ENCODE measurements around the gene PTPRR. TPM values are rescaled to one million over a fixed set of nuclear protein-coding genes. Genes with fewer than 3 reads are reported as not detected.

Gene PTPRR
- total and polyA plus RNA-seq, 10 donors: 0.41 to 2.7 (median 1.5) TPM

GRCh38 chr12:70910666-70911065, 9.9 kb downstream of the PTPRR start:
- no peaks in the 10 kb centered on the region for H3K27me3 ChIP-seq (replicated peaks in 1 of 7)
- TF ChIP-seq POLR2A (IDR thresholded peaks at IDR 0.05) (no peak), CTCF (IDR thresholded peaks at IDR 0.05 in 8 of 11, conservative IDR thresholded peaks at IDR 0.05 in 3 of 11) (no peak), POLR2AphosphoS5 (IDR thresholded peaks at IDR 0.05) (no peak)
- DNase-seq: no peak
- H3K27ac ChIP-seq: no peak overlapping the region
- no peaks in the 10 kb centered on the region for H3K36me3 ChIP-seq
- WGBS, 5 donors: 48 to 70% (median 54%) methylated on average over 1 of the region's 1 CpG
- H3K9me3 ChIP-seq: no peaks in the 10 kb centered on the region
- no peak overlapping the region for H3K4me3 ChIP-seq
- no peaks in the 10 kb centered on the region for H3K4me1 ChIP-seq
- intact Hi-C loops (cut with DNase I; ENCODE audit: low total_unique reads): no loop called here

DNA sequence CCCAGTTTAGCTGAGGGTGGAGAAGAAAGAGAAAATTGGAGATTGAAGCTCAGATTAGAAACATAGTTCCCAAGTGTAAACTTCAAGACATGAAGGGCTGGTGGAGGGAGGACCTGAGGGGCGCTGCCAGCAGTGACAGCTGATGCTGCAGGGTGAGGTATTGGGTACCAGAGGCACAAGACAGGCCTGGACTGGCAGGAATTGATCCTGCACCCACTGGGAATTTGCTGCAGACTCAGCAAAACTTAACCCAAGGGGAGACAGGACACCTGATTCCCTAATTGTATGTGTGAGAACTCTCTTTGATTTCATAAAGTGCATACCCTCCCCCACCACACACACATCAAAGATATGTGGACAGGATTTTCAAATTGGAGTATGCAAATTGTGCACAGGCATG, 11.6 kb downstream of the PTPRR start:
- Histone ChIP-seq H3K4me3 (no peak overlapping the region), H3K9me3 (no peaks in the 10 kb centered on the region), H3K27ac (no peak overlapping the region), H3K27me3 (replicated peaks in 1 of 7) (no peaks in the 10 kb centered on the region), H3K36me3 (no peaks in the 10 kb centered on the region), H3K4me1 (no peaks in the 10 kb centered on the region)
- no peak for TF ChIP-seq POLR2AphosphoS5 (IDR thresholded peaks at IDR 0.05)
- no peak for TF ChIP-seq CTCF (IDR thresholded peaks at IDR 0.05 in 8 of 11, conservative IDR thresholded peaks at IDR 0.05 in 3 of 11)
- no peak for TF ChIP-seq POLR2A (IDR thresholded peaks at IDR 0.05)
- DNase-seq: no peak
- intact Hi-C loops (cut with DNase I; ENCODE audit: low total_unique reads): no loop called here
- WGBS, 5 donors: 13 to 81% (median 56%) methylated on average over 1 of the region's 1 CpG

GRCh38 chr12:70907412-70907811, 13.1 kb downstream of the PTPRR start:
- H3K4me3 ChIP-seq: no peak overlapping the region
- H3K4me1 ChIP-seq: no peaks in the 10 kb centered on the region
- TF ChIP-seq POLR2A (IDR thresholded peaks at IDR 0.05) (no peak), POLR2AphosphoS5 (IDR thresholded peaks at IDR 0.05) (no peak), CTCF (IDR thresholded peaks at IDR 0.05 in 8 of 11, conservative IDR thresholded peaks at IDR 0.05 in 3 of 11) (no peak)
- 35 to 89% (median 85%) methylated on average over 2 of the region's 2 CpGs for WGBS, 5 donors
- no peaks in the 10 kb centered on the region for H3K27me3 ChIP-seq (replicated peaks in 1 of 7)
- no peaks in the 10 kb centered on the region for H3K9me3 ChIP-seq
- intact Hi-C loops (cut with DNase I; ENCODE audit: low total_unique reads): no loop called here
- no peaks in the 10 kb centered on the region for H3K36me3 ChIP-seq
- no peak for DNase-seq
- H3K27ac ChIP-seq: no peak overlapping the region

- Histone ChIP-seq H3K4me1 (no peaks in the 10 kb centered on the region), H3K27ac (no peak overlapping the region), H3K27me3 (replicated peaks in 1 of 7) (no peaks in the 10 kb centered on the region), H3K4me3 (no peak overlapping the region), H3K9me3 (peaks cover 0 to 8% (median 0%) of the 10 kb centered on the region in 8 donors), H3K36me3 (no peaks in the 10 kb centered on the region)
- TF ChIP-seq POLR2A (IDR thresholded peaks at IDR 0.05) (no peak), POLR2AphosphoS5 (IDR thresholded peaks at IDR 0.05) (no peak), CTCF (IDR thresholded peaks at IDR 0.05 in 8 of 11, conservative IDR thresholded peaks at IDR 0.05 in 3 of 11) (no peak)
- intact Hi-C loops (cut with DNase I; ENCODE audit: low total_unique reads): no loop called here
- no peak for DNase-seq
- WGBS, 5 donors: 89 to 97% (median 91%) methylated on average over 1 of the region's 1 CpG
Measured at GRCh38 chr12:70895956-70896355, 24.6 kb downstream of the PTPRR start.
